ENCODE results near the gene BANF2.

Gene BANF2

DNA sequence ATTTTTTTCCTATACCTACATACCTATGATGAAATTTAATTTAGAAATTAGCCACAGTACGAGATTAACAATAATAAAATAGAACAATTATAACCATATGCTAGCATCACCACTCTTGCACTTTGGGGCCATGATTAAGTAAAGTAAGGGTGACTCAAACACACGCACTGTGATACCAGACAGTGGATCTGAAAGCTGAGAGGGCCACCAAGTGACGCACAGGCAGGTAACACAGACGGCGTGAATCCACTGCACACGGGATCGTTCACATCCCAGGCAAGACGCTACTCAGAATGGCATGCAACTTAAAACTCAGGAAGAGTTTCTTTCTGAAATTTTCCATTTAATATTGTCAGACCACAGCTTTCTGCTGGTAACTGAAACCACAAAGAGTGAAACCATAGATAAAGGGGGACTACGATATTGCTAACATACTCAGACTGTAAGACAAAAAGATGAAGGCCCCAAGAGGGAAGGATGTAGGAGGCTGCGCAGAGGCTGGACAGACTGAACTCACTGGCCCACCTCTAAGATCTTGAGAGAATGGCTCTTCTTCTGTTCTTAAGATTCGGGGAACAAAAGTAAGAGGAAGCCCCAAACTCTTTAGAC lies 35.6 kb upstream of the BANF2 start:
- TF ChIP-seq, protein P1, sequence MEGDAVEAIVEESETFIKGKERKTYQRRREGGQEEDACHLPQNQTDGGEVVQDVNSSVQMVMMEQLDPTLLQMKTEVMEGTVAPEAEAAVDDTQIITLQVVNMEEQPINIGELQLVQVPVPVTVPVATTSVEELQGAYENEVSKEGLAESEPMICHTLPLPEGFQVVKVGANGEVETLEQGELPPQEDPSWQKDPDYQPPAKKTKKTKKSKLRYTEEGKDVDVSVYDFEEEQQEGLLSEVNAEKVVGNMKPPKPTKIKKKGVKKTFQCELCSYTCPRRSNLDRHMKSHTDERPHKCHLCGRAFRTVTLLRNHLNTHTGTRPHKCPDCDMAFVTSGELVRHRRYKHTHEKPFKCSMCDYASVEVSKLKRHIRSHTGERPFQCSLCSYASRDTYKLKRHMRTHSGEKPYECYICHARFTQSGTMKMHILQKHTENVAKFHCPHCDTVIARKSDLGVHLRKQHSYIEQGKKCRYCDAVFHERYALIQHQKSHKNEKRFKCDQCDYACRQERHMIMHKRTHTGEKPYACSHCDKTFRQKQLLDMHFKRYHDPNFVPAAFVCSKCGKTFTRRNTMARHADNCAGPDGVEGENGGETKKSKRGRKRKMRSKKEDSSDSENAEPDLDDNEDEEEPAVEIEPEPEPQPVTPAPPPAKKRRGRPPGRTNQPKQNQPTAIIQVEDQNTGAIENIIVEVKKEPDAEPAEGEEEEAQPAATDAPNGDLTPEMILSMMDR (IDR thresholded peaks at IDR 0.05; ENCODE audit: control insufficient read depth, extremely low read depth, insufficient read depth), result no peak
- DNase-seq (ENCODE audit: low read depth), result no peak

DNA sequence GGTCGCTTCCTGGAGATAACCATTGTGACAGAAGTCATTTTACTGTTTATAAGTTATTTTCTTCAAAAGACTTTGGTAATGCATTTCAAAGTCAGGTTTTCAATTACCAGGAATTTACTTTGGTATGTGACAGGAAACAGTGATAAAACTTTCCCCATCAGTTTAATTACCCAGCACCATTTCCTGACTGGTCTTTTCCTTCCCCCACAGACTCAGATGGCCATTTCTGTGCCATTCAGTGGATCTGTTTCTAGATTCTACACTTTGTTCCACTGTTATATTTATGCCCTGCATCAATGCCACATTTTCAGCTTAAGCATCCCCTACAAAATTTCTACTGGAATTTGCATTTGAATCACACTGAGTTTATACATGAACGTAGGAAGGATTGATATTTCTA lies 34.0 kb upstream of the BANF2 start:
- H3K4me3 ChIP-seq (ENCODE audit: low read depth, low read length), result no peak overlapping the region
- DNase-seq (ENCODE audit: low read depth), result no peak
- TF ChIP-seq, protein P1 (IDR thresholded peaks at IDR 0.05; ENCODE audit: control insufficient read depth, extremely low read depth, insufficient read depth), result no peak

More for the DNA sequence above, 35.6 kb upstream of the BANF2 start:
- H3K4me3 ChIP-seq (ENCODE audit: low read depth, low read length), result no peak overlapping the region

DNA sequence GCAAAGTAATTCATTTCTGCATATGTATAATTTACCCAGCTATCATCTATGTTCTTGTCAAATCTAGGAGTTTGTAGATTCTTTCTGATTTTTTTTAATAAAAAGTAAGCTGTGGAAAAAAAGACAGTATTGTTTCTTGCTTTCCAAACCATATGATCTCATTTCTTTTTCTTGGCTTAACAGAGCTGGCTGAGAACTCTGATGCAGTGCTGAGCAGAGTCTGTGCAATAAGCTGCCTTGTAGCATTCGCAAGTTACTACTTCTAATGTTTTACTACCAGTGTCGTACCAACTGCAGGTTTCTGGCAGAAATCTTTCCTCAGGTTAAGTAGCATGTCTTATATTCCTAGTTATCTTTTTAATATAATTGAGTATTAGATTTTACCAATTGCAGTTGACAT lies 33.3 kb upstream of the BANF2 start:
- H3K4me3 ChIP-seq (ENCODE audit: low read depth, low read length), result no peak overlapping the region
- DNase-seq (ENCODE audit: low read depth), result no peak
- TF ChIP-seq, protein P1 (IDR thresholded peaks at IDR 0.05; ENCODE audit: control insufficient read depth, extremely low read depth, insufficient read depth), result no peak

DNA sequence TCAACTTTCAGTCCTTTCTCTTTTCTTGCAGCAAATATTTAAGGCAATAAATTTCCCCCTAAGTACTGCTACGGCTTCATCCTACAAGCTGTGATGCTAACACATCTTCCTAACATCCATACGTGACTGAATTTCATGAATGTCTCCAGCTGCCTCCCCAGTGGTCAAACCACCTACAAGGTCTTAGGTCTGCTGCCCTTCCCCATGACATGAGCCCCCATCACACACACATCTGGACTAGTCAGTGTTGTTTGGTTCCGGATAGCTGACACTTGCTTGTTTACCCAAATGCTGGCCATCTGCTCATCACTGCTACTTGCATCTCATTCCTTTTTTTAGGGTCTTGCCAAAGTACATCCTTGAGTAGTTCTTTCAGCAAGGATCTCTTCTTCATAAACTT lies 32.3 kb upstream of the BANF2 start:
- TF ChIP-seq, protein P1 (IDR thresholded peaks at IDR 0.05; ENCODE audit: control insufficient read depth, extremely low read depth, insufficient read depth), result no peak
- DNase-seq (ENCODE audit: low read depth), result no peak
- H3K4me3 ChIP-seq (ENCODE audit: low read depth, low read length), result no peak overlapping the region

DNA sequence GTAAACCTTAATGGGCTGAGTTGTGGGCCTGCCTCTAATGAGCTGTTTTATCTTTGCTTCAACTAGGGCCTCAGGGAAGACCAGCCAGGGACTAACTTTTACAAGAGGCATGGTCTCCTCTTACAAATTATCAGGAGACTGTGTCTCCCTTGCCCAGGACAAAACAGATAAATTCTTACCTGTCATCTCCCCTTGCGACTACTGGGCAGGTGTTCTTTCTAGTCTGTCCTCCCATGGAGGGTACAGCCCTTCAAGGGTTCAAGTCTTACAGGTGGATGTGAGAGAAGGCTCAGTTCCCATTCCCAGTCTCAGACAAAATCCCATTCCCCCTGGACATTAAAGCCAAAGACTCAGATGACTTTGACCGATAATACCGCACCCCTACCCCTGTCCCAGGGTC lies 31.3 kb upstream of the BANF2 start:
- no peak for DNase-seq (ENCODE audit: low read depth)

DNA sequence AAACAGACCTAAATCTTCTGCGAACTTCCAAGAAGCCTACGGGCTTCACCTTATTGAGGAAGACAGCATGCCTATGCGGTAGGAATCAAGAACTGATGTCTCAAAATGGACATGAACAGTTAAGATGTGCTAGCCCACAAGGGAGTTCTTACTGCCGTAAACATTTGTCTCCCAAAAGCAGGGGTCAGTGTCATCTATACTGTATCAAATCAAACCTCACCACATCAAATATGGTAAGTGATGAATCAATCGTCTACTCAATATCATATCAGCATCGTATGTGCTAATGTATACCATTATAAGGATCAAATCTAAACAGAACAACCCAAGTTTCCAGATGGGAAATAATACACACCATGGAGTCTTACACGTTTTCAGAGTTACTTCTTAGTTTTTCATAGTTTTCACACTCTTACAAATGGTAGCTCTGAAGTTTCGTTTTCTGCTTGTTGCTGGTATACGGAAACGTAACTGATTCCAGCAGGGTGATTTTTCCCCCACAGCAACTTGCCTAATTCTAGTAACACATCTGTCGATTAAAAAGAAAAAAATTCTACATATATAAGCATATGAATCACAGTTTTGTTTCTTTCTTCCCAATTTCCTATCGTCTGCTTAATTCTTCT lies 30.3 kb upstream of the BANF2 start:
- TF ChIP-seq, protein P1 (IDR thresholded peaks at IDR 0.05; ENCODE audit: control insufficient read depth, extremely low read depth, insufficient read depth), result no peak
- no peak for DNase-seq (ENCODE audit: low read depth)
- H3K4me3 ChIP-seq (ENCODE audit: low read depth, low read length), result no peak overlapping the region

More for the DNA sequence above, 31.3 kb upstream of the BANF2 start:
- no peak overlapping the region for H3K4me3 ChIP-seq (ENCODE audit: low read depth, low read length)
- TF ChIP-seq, protein P1 (IDR thresholded peaks at IDR 0.05; ENCODE audit: control insufficient read depth, extremely low read depth, insufficient read depth), result no peak

DNA sequence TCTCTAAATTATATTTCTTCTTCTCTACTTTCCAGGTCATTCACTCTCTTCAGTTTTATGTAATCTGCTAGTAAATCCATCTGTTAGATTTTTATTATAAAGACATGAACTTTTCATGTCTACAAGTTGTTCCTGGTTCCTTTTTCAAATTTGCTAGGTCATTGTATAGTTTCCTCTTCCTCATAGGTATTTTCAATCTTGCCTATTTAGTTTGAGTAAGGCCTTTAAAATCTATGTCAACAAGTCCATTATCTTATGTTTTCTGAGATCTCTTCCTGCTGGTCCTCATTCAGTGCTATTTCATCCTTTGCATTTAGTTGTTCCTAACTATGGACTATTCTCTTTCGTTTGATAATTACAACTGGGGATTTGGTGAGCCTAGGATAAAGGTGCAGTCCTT lies 28.8 kb upstream of the BANF2 start:
- TF ChIP-seq, protein P1 (IDR thresholded peaks at IDR 0.05; ENCODE audit: control insufficient read depth, extremely low read depth, insufficient read depth), result no peak
- no peak overlapping the region for H3K4me3 ChIP-seq (ENCODE audit: low read depth, low read length)
- no peak for DNase-seq (ENCODE audit: low read depth)

Data from LNCaP clone FGC (cell line).